ENCODE results near the gene ANKRD35.

Gene ANKRD35

GRCh38 chr1:145893306-145894055 is 7.8 kb upstream of the ANKRD35 start:
- no peak for DNase-seq (ENCODE audit: low spot score)

GRCh38 chr1:145892486-145893087 is 6.9 kb upstream of the ANKRD35 start:
- DNase-seq (ENCODE audit: low spot score): no peak

GRCh38 chr1:145891587-145892485 is 6.2 kb upstream of the ANKRD35 start:
- peak; percentile 98 for DNase-seq (ENCODE audit: low spot score)

- no peak for DNase-seq (ENCODE audit: low spot score)
These were observed 5.5 kb upstream of the ANKRD35 start for GRCh38 chr1:145891143-145891542.

- DNase-seq (ENCODE audit: low spot score): no peak
These were observed 4.1 kb upstream of the ANKRD35 start for GRCh38 chr1:145889722-145890121.

- DNase-seq (ENCODE audit: low spot score): no peak
These were observed 2.0 kb upstream of the ANKRD35 start for GRCh38 chr1:145887631-145888030.

- no peak for DNase-seq (ENCODE audit: low spot score)
These were observed 1.1 kb upstream of the ANKRD35 start for GRCh38 chr1:145886816-145887215.

- no peak for DNase-seq (ENCODE audit: low spot score)
These were observed 724 bp upstream of the ANKRD35 start for GRCh38 chr1:145886390-145886789.

- DNase-seq (ENCODE audit: low spot score): no peak
These were observed 991 bp downstream of the ANKRD35 start for GRCh38 chr1:145884675-145885074.

GRCh38 chr1:145879775-145880174 is 5.9 kb downstream of the ANKRD35 start:
- DNase-seq (ENCODE audit: low spot score): no peak

GRCh38 chr1:145878724-145879123 is 6.9 kb downstream of the ANKRD35 start:
- DNase-seq (ENCODE audit: low spot score): no peak

- DNase-seq (ENCODE audit: low spot score): no peak
These were observed 7.7 kb downstream of the ANKRD35 start for GRCh38 chr1:145877923-145878486.

GRCh38 chr1:145874646-145875045 is 11.0 kb downstream of the ANKRD35 start:
- DNase-seq (ENCODE audit: low spot score): no peak

GRCh38 chr1:145871994-145872924 is 13.4 kb downstream of the ANKRD35 start:
- no peak for DNase-seq (ENCODE audit: low spot score)

GRCh38 chr1:145868232-145868631 is 17.4 kb downstream of the ANKRD35 start:
- DNase-seq (ENCODE audit: low spot score): no peak

- DNase-seq (ENCODE audit: low spot score): no peak
These were observed 22.2 kb downstream of the ANKRD35 start for GRCh38 chr1:145863282-145864018.

GRCh38 chr1:145859491-145860023 is 26.1 kb downstream of the ANKRD35 start:
- DNase-seq (ENCODE audit: low spot score): peak; percentile 87

- DNase-seq (ENCODE audit: low spot score): peak; percentile 92
These were observed 26.7 kb downstream of the ANKRD35 start, which contains the start of gene PIAS3 for GRCh38 chr1:145858901-145859490. TSS of gene PIAS3 (minus strand) at chr1:145859081. CDS start at chr1:145858990, 91 bp downstream.

GRCh38 chr1:145858238-145858900 is 27.3 kb downstream of the ANKRD35 start:
- DNase-seq (ENCODE audit: low spot score): peak; percentile 55
